Stimulated activated effector memory CD8-positive, alpha-beta T cell treated with anti-CD3 and anti-CD28 coated beads, Interleukin-12 subunit alpha, Interleukin-12 subunit beta, amount 100 ng/mL, for 72 hours (primary cell): ENCODE measurements around the gene RAB1A.

ENCODE experiments used
- ATAC-seq: fragments of 150-1000 bp; cut with Tn5 transposase; 2 replicates; pipeline ENCODE4 v1.10.0; 2021
- DNase-seq, 2 donors: peaks; one replicate each; pipeline ENCODE4 v3.0.0; 2021 to 2022; ENCODE audit warnings: low spot score in 2 of 2
- H3K27ac Mint-ChIP-seq: one replicate; pipeline ENCODE4 v1.8.0; 2022; ENCODE audit warnings: mild to moderate bottlenecking, mixed read lengths
- H3K36me3 Mint-ChIP-seq: one replicate; pipeline ENCODE4 v1.8.0; 2022; ENCODE audit warnings: mild to moderate bottlenecking, mixed read lengths
- H3K4me1 Mint-ChIP-seq: one replicate; pipeline ENCODE4 v1.8.0; 2022; ENCODE audit warnings: mixed read lengths
- H3K4me3 Mint-ChIP-seq: one replicate; pipeline ENCODE4 v1.8.0; 2022; ENCODE audit warnings: mild to moderate bottlenecking, mixed read lengths
- H3K9me3 Mint-ChIP-seq: one replicate; pipeline ENCODE4 v1.8.0; 2022; ENCODE audit warnings: mixed read lengths

Gene RAB1A

DNA sequence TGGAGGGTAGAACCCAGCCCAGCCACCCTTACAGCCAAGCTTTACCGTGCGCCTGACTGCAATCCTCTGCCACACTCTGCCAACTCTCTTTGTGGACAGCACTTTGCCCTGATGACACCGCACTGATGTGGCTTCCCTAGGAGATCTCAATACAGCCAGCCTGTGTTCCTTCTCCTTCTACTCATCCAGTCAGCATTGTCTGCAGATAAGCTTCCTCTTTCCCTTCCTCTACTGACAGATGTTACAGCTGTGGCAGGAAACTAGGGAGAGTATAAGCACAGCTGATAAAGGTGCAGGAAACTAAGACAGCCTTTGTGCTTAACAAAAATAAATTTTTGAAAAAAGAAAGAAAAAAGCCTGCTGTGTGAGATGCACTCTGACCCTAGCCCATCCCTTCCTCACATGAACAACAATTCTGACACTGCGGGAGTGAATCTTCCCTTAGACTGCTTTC lies 48.6 kb downstream of the RAB1A start:
- H3K9me3 Mint-ChIP-seq = no peaks in the 10 kb centered on the region
- H3K27ac Mint-ChIP-seq = no peak overlapping the region
- H3K4me3 Mint-ChIP-seq = no peak overlapping the region
- ATAC-seq = no peak
- DNase-seq = no peak
- H3K36me3 Mint-ChIP-seq = peaks cover 92% of the 10 kb centered on the region
- H3K4me1 Mint-ChIP-seq = no peaks in the 10 kb centered on the region

DNA sequence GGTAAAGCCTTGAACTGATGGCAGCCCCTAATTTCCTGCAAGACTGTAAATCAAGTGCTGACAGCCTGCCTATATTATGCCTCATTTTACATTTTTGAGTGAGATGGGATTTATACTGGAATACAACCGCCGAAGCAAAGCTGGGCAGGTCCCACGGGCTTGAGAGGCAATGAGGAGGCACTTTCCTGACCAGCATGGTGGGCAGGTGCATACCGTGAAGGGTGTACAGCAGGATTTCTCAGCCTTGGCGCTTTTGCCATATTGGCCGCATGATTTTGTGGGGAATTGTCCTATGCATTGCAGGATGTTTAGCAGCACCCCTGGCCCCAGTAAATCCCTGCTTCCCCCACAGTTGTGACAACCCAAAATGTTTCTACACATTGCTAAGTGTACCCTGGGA lies 50.9 kb downstream of the RAB1A start:
- H3K9me3 Mint-ChIP-seq = no peaks in the 10 kb centered on the region
- H3K27ac Mint-ChIP-seq = peak overlapping the region; percentile 43
- DNase-seq = no peak
- no peak for ATAC-seq
- peaks cover 90% of the 10 kb centered on the region for H3K36me3 Mint-ChIP-seq
- no peaks in the 10 kb centered on the region for H3K4me1 Mint-ChIP-seq
- no peak overlapping the region for H3K4me3 Mint-ChIP-seq

DNA sequence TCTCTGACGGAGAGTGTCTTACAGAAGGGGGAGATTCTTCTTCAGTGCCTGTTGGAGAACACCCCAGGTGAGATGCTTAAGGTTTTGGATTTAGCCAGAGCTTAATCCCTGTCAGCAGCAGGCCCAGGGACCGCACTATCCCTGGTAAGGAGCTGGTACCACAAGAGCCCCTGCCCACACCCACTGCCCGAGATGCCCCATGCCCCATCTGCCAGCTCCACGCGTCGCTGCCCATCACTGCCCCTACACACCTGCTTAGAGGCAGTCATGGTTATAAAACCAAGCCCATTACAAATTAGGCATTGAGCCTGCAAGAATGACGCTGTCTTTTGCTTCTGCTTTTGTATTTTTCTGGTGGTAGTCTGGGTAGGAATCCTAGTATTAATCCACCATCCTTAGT lies 52.0 kb downstream of the RAB1A start:
- H3K27ac Mint-ChIP-seq = peak overlapping the region; percentile 43
- no peaks in the 10 kb centered on the region for H3K9me3 Mint-ChIP-seq
- ATAC-seq = no peak
- H3K4me3 Mint-ChIP-seq = no peak overlapping the region
- peaks cover 89% of the 10 kb centered on the region for H3K36me3 Mint-ChIP-seq
- DNase-seq = no peak
- no peaks in the 10 kb centered on the region for H3K4me1 Mint-ChIP-seq

DNA sequence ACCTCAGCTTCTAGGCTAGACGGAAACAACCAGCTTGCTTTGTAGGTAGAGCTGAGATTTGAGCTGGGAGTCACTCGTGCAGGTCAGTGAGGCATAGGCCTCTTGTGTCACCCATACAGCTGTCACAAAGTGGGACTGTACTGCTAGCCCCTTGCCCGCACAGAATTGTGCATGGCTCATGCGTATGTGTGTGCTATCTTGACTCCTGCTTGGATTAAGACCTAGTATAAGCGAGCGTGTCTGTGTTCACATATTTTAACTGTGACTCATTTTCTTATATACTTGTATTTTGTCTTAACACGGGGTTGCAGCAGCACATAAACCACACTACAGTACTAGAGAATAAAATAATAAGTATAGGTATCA lies 53.6 kb downstream of the RAB1A start:
- ATAC-seq = no peak
- H3K4me3 Mint-ChIP-seq = no peak overlapping the region
- peaks cover 86% of the 10 kb centered on the region for H3K36me3 Mint-ChIP-seq
- no peaks in the 10 kb centered on the region for H3K4me1 Mint-ChIP-seq
- no peaks in the 10 kb centered on the region for H3K9me3 Mint-ChIP-seq
- H3K27ac Mint-ChIP-seq = peak overlapping the region; percentile 63
- no peak for DNase-seq

DNA sequence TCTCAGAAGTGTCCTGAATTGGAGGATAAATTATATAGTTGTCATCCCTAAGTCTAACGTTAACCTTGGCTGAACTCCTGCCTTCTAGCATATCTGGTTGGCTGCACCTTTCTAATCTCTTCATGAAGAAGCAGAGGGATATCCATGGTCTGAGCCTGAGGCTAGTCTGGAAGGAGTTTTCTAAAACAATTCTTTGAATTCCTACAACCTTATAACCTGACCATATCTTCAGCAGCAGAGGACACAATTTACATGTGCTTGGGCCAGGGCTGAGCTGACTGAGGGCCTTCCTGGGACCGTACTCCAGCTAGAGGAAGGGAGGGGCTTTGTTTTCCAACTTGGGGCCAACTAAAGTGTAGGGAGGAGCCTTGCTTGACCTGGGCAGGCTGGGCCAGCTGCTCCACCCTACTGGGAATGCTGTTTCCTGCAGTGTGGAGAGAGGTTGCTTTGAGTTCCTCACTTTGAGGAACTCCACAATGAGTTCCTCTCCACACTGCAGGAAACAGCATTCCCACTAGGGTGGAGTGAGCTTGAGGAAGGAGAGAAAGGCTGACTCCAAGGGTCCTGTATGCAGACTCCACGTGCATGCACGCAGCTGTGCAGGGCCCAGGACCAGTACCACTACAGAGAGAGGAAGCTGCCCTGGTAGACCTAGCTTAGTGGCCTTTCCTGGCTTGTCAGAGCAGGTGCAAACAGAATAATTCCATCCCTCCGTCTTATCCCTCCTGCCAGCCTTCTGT lies 54.1 kb downstream of the RAB1A start:
- Mint-ChIP-seq H3K27ac (peak overlapping the region; percentile 63), H3K4me1 (peaks cover 3% of the 10 kb centered on the region), H3K36me3 (peaks cover 86% of the 10 kb centered on the region), H3K4me3 (no peak overlapping the region), H3K9me3 (no peaks in the 10 kb centered on the region)
- ATAC-seq (no peak), DNase-seq (no peak)

DNA sequence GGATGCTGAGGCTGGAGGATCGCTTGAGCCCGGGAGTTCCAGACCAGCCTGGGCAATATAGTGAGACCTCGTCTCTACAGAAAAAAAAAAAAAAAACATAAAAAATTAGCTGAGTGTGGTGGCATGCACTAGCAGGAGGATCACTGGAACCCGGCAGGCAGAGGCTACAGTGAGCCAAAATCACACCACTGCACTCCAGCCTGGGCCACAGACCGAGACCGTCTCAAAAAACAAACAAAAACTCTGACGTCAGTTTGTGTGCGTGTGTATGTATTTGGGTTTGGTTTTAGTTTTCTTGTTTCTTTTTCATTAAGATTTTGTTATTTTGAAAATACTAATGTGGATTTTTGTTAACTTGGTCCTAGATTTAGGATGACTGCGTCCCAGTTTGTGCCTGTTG lies 54.7 kb downstream of the RAB1A start:
- DNase-seq (no peak), ATAC-seq (no peak)
- peaks cover 86% of the 10 kb centered on the region for H3K36me3 Mint-ChIP-seq
- peaks cover 9% of the 10 kb centered on the region for H3K4me1 Mint-ChIP-seq
- no peak overlapping the region for H3K4me3 Mint-ChIP-seq
- peak overlapping the region; percentile 63 for H3K27ac Mint-ChIP-seq
- H3K9me3 Mint-ChIP-seq = no peaks in the 10 kb centered on the region

DNA sequence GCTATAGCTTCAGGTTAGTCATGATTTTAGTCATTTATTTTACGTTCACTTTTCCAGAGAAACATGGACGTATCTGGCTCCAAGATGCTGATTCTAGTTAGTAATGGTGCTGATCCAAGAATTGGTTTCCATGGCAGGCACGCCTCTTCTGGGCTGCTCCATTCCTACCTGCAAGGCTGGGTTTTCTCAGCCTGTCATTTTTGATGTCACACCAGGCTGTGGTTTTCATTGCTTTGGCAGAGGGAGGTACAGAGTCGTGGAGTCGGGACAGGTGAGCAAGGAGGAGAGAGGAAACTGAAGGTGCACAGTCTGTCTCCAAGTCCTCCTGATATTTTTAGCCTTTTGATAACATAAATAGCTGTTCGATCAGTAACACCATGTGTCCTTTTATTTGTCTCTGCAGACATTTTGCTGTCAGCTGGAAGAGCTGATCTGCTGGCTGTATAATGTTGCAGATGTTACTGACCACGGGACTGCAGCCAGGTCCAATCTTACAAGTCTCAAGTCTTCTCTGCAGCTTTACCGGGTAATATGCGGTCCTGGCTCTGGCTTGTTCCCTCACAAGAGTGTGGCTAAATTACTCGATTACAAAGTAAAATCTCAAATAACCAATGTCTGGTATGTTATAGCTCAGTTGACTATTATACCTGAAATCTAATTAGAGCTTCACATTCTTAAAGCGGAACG lies 55.9 kb downstream of the RAB1A start:
- H3K4me1 Mint-ChIP-seq = peaks cover 10% of the 10 kb centered on the region
- peaks cover 87% of the 10 kb centered on the region for H3K36me3 Mint-ChIP-seq
- H3K4me3 Mint-ChIP-seq = no peak overlapping the region
- ATAC-seq (no peak), DNase-seq (peak in 1 of 2 donors; percentile 35)
- H3K27ac Mint-ChIP-seq = peak overlapping the region; percentile 56
- no peaks in the 10 kb centered on the region for H3K9me3 Mint-ChIP-seq

DNA sequence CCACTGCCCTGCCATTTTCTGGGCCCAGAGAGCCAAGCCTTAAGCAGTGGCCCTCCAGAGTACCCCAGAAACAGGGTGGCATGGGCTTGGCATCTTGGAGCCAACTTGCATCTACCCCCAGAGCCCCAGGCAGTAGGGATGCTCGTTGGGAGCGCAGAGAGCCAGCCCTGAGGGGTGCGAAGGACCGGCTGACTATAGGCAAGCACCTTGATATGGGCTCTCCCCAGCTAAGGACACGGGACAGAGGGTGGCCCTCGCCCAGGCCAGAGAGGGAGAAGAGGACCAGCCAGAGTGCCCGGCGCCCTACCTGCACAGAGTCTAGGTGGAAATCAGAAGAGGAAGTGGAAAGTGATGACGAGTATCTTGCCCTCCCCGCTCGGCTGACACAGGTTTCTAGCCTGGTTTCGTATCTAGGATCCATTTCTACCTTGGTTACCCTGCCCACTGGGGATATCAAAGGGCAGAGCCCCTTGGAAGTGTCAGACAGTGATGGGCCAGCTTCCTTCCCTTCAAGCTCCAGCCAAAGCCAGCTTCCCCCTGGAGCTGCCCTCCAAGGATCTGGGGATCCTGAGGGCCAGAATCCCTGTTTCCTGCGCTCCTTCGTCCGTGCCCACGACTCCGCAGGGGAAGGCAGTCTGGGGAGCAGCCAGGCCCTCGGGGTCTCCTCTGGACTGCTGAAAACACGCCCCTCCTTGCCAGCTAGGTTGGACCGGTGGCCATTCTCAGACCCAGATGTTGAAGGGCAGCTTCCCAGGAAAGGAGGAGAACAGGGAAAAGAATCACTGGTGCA lies 57.5 kb downstream of the RAB1A start:
- Mint-ChIP-seq H3K4me1 (peaks cover 23% of the 10 kb centered on the region), H3K9me3 (no peaks in the 10 kb centered on the region), H3K4me3 (no peak overlapping the region), H3K36me3 (peaks cover 70% of the 10 kb centered on the region), H3K27ac (peak overlapping the region; percentile 94)
- no peak for ATAC-seq
- DNase-seq = no peak

DNA sequence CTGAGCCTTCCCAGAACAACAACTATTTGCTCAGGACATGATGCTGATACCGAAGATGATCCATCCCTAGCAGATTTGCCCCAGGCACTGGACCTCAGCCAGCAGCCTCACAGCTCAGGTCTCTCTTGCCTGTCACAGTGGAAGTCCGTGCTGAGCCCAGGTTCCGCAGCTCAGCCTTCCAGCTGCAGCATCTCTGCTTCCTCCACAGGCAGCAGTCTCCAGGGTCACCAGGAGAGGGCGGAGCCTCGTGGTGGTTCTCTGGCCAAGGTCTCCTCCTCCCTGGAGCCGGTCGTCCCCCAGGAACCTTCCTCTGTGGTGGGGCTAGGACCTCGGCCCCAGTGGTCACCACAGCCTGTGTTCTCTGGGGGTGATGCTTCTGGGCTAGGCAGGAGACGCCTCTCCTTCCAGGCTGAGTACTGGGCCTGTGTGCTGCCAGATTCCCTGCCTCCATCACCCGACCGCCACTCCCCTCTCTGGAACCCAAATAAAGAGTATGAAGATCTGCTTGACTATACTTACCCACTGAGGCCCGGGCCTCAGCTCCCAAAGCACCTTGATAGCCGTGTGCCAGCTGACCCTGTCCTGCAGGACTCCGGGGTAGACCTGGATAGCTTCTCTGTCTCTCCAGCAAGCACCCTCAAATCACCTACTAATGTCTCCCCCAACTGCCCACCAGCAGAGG lies 58.3 kb downstream of the RAB1A start:
- Mint-ChIP-seq H3K27ac (peak overlapping the region; percentile 94), H3K4me1 (peaks cover 25% of the 10 kb centered on the region), H3K36me3 (peaks cover 69% of the 10 kb centered on the region), H3K9me3 (no peaks in the 10 kb centered on the region), H3K4me3 (no peak overlapping the region)
- DNase-seq (no peak), ATAC-seq (no peak)

DNA sequence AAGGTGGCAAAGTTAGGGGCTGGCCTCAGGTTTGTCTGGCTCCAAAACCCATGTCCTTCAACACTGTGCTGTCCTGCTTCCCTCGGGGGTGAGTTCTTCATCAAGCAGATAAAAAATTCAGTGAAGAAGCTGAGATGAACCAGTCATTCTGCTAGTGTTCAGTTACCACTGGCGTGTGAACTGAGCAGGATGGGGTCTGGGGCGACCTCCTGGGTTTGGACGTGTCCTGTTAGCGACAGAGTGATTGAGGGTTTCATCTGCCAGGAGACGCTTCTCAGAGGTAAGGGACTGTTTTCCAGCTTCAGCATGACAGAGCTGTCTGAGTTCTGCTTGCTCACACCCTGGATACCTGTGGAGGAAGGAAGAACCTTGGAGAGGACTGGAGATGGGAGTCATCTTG lies 59.0 kb downstream of the RAB1A start:
- H3K4me1 Mint-ChIP-seq = peaks cover 25% of the 10 kb centered on the region
- peak overlapping the region; percentile 94 for H3K27ac Mint-ChIP-seq
- DNase-seq (no peak), ATAC-seq (peak; percentile 3)
- H3K4me3 Mint-ChIP-seq = no peak overlapping the region
- H3K9me3 Mint-ChIP-seq = no peaks in the 10 kb centered on the region
- peaks cover 61% of the 10 kb centered on the region for H3K36me3 Mint-ChIP-seq

DNA sequence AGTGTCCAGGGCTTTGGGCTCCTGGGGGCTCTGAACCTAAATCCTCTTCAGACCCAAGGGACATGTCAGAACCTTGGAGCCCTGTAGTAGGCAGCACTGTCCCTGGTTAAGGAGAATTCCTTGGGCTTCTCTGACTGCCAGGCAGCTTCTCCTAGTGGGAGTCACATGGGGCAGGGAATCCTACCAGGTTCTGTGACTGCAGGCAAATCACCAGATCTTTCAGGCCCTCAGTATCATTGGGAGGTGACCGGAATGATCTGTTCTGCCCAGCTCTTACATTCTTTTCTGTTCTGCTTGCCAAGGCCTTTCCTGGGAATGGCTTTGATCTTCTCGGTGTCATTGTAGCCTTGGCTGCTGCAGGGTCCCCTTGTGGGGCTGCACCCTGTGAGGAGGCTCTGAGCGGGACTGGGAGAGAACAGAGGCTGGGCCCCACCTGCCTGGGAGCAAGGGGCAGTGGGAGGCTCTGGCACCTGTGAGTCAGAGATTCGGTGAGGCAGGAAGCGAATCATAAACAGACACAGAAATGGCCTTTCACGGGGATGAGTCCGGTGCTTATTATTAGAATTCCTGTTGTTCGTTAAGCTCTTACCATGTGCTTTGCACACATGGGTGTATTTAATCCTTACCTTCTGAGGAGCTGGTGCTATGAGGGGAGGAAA lies 59.6 kb downstream of the RAB1A start:
- Mint-ChIP-seq H3K9me3 (no peaks in the 10 kb centered on the region), H3K4me1 (peaks cover 25% of the 10 kb centered on the region), H3K4me3 (no peak overlapping the region), H3K36me3 (peaks cover 58% of the 10 kb centered on the region), H3K27ac (peak overlapping the region; percentile 94)
- ATAC-seq (peak; percentile 61), DNase-seq (no peak)

DNA sequence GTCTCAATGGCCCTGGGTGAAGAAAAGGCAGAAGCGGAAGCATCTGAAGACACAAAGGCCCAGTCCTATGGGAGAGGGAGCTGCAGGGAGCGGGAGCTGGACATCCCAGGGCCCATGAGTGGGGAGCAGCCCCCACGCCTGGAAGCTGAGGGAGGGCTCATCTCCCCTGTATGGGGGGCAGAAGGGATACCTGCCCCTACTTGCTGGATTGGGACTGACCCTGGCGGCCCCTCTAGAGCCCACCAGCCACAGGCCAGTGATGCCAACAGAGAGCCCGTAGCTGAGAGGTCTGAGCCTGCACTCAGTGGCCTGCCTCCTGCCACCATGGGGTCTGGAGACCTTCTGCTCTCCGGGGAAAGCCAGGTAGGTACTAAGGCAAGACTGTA lies 60.5 kb downstream of the RAB1A start:
- no peak overlapping the region for H3K4me3 Mint-ChIP-seq
- peak overlapping the region; percentile 94 for H3K27ac Mint-ChIP-seq
- no peak for ATAC-seq
- peaks cover 32% of the 10 kb centered on the region for H3K4me1 Mint-ChIP-seq
- no peak for DNase-seq
- peaks cover 50% of the 10 kb centered on the region for H3K36me3 Mint-ChIP-seq
- H3K9me3 Mint-ChIP-seq = no peaks in the 10 kb centered on the region

DNA sequence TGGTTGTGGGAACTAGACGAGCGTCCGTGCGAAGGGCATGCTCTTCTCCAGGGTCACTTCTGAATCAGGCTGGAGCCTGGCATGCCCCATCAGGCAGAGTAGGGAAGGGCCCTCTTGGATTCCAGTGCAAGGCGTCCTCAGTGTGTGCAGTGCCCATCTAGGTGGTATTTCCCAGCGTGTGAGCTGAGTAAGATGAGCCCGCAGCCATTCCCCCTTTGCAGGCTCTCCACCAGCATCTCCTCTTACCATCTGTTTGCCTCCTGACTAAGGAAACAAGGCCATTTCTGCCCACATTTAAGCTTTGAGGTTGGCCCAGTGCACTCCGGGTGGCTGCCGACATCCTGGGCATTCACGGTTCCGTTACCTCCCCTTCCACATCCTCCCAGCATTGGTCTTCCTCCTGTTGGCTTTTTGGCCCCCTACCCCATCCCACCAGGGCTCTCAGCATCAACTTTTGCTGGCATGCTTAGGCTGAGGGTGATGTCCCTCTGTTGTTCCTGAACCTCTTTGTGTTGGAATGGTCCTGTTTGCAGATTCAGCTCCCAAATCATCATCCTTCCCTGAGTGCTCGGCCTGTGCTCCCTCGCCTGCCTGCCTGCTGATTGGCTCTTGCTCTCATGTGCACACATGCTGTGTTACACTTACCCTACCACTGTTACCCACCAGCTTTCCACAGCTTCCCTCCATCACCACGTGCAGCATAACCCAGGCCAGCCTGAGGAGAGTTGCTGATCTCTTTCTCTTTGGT lies 61.9 kb downstream of the RAB1A start:
- Mint-ChIP-seq H3K27ac (peak overlapping the region; percentile 94), H3K36me3 (peaks cover 36% of the 10 kb centered on the region), H3K4me1 (peaks cover 32% of the 10 kb centered on the region), H3K9me3 (no peaks in the 10 kb centered on the region), H3K4me3 (no peak overlapping the region)
- ATAC-seq = no peak
- no peak for DNase-seq
